CD4-positive, alpha-beta T cell treated with Interleukin-10 for 1 hour (primary cell): ENCODE measurements around the gene FLCN.

Source experiments
- DNase-seq: peaks from one replicate; pipeline ENCODE4 v3.0.0-alpha.2; 2020

The FLCN gene

GRCh38 chr17:17164676-17165075 is 72.3 kb downstream of the FLCN start:
- DNase-seq: no peak

DNA sequence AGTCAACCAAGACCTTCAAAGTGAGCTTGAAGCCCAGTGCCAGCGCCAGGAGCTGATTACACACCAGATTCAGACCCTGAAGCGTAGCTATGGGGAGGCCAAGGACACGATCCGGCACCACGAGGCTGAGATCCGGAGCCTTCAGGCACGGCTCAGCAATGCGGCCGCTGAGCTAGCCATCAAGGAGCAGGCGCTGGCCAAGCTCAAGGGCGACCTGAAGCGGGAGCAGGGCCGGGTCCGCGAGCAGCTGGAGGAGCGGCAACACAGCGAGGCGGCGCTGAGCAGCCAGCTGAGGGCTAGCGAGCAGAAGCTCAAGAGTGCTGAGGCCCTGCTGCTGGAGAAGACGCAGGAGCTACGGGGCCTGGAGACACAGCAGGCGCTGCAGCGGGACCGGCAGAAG is 72.8 kb downstream of the FLCN start:
- no peak for DNase-seq
